GM19467 (cell line): ENCODE data around the gene ATP13A2.
"Not testable (repeated sequence)": the region's sequence is repeated elsewhere in the genome, so short reads cannot be mapped to it uniquely, and the experiment has no call there.

Experiments used
- ATAC-seq: cut with Tn5 transposase; IDR thresholded peaks from one replicate; pipeline ENCODE4 v1.9.1; 2021; ENCODE audit warnings: mild to moderate bottlenecking, moderate library complexity; ENCODE audit not compliant: unreplicated experiment

Gene ATP13A2

GRCh38 chr1:16979475-16980327 lies 32.0 kb downstream of the ATP13A2 start:
- ATAC-seq = no peak

DNA sequence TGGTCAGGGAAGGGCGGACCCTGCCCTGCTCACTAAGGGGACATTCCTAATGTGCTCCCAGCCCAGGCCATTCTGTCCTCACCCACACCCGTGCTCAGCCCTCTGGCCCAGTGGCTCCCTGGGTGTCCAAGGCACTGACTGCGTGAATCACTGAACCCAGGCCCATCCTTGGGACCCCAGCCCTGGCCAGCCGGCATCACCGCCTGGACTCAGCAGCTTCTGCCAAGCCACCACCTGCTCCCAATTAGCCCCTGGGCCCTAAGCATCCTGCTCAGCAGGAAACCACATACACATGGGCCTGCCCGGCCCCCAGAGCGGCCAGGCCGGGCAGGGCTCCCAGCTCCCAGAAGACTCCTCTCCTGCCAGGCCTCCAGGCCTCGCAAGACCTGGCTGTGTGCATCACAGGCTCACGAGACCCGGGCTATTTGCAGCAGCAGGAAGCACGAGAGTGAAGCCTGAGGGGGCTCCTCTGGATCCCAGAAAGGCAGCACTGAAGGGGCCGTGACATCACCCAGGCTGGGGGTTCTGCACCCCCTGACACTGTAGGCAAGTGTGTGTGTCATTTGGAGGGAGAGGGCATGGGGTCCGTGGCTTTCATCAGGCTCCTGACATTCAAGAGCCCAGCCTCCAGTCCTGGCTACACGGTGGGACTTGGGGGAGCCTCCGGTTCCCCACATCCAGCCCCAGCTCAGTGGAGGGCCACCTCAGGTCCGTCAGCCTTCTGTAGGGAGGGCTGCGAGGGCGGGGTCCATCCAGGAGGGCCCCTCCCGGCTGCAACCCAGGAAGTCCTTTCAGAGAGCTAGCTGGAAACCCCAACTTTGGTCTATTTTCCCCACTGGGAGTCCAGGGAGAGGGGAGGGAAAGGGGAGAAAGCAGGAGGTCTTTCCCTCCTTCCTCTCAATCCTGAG lies 32.9 kb downstream of the ATP13A2 start:
- no peak for ATAC-seq

DNA sequence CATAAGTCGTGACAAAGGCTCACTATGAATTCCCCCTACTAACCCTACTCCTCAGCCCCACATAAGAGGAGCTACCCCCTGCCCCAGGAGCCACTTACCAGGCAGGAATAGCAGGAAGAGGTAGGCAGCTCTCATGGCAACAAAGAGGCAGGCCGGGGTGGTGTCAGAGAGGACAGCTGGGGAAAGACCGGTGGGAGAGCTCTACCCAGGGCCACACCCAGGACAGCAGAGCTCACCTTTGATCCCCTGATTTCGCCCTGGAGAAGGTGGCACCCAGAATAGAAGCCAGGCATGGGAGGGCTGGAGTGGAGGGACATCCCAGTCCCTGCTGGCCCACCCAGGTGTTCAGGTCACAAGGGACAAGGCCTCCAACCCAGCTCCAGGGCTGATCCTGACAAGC lies 33.6 kb downstream of the ATP13A2 start:
- no peak for ATAC-seq

DNA sequence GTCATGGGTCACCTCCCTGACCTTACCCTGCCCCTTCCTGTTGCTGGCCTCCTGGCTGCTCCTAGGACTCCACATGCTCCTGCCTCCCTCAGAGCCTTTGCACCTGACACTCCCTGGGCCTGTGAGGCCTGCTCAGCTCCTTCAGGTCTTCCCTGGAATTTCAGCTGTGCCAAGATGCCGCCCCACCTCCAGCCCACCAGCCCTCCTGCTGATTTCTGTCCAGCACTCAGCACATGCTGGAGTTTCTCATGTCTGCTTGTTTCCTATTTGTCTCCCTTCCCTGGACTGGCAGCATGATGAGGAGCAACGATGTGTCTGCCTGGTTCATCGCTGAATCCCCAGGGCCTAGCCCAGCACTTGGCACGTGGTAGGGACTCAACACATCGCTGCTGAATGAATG lies 34.4 kb downstream of the ATP13A2 start:
- no peak for ATAC-seq

GRCh38 chr1:16976966-16977365 lies 34.8 kb downstream of the ATP13A2 start:
- ATAC-seq = no peak

DNA sequence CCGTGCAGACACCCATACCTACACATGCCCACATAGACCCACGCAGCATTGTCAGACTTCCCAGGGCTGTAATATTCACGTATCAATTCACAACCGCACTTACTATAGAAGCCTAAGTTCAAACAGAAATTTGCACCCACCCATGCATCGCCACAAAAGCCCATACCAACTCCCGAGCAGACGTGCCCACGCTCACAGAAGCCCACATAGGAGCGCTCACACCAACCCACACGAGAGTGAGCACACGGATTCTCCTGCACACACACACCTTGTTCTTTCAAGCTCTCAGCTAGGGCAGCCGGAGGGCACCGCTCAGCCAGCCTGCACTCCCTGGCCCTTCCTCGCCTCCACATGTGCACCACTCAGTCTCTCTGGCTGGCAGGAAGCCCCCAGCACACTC lies 35.9 kb downstream of the ATP13A2 start:
- no peak for ATAC-seq

- no peak for ATAC-seq
Measured at GRCh38 chr1:16975211-16975610, 36.5 kb downstream of the ATP13A2 start.

GRCh38 chr1:16973215-16973614 lies 38.5 kb downstream of the ATP13A2 start:
- no peak for ATAC-seq

DNA sequence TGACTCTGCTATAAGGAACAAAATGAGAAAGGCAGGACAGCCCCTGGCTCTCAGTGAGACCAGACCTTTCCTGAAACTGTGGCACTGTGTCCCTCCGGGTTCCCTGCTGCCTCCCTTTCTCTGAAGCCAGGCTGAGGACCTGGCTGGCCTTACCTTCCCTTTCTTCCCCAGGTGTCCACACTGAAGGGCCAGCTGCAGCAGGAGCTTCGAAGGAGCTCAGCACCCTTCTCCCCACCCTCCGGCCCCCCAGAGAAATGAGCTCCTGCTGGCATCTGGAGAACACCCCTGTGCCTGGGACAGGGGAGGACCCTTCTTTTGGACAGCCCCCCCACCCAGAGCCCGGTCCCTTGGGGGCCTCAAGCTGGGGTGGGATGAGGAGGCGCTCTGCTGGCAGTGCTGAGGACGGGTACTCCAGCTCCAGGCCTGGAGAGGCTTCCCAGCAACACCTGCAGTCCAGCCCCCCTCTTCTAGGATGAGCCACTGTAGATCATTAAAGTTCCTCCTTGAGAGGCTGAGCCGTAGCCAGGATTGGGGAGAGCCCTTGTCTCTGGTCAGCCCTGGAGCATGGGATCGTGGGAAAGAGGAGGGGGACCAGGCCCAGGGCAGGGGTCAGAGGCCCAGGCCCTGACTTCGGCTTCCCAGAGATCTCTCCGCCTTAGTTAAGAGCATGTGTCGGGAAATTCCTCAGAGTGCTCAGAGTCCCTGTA lies 39.4 kb downstream of the ATP13A2 start:
- ATAC-seq = no peak

DNA sequence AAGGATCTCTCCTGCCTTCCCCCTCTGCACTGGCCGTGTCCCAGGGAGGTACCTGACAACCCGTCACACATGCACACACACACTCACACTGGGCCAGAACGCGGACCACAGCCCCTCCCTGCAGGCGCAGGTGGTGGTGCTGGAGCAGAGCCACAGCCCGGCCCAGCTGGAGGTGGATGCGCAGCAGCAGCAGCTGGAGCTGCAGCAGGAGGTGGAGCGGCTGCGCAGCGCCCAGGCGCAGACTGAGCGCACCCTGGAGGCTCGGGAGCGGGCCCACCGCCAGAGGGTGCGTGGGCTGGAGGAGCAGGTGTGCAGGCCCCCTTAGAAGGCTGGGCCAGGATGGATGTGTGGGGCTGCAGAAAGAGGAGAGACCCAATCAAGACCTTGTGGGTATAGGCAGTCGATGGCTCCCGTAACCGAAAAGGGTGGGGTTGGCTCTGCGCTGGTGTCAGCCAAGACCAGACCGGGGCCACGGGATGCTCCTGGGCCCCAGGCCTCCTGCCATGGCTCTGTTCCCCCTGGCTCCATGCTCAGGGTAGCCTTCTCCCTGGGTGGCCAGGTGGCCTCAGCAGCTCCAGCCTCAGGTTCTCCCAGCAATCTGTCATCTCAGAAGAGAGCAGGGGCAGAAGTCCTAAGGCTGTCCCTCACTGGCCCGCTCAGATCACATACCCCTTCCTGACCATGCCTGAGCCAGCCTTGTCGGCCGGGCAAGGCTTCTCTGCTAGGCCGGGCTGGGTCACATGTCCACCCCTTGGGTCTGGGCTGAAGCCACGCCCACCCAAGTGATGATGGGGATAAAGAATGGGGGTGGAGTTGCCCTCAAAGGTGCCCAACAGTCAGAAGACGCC lies 40.2 kb downstream of the ATP13A2 start:
- ATAC-seq = no peak

GRCh38 chr1:16970132-16970910 lies 41.4 kb downstream of the ATP13A2 start:
- ATAC-seq = no peak

DNA sequence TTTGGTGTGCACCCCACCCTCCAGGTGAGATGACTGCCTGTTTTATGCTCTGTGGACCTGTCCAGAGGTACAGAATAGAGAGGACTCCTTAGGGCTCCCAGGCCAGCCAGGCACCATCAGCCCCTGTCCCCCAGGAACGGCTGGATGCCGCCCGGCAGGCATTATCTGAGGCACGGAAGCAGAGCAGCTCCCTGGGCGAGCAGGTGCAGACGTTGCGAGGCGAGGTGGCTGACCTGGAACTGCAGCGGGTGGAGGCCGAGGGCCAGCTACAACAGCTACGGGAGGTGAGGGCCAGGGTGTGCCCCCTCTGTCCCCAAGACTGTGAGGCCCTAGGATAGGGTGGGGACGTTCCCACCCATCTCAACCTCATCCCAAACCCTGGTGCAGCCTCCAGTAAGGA lies 42.1 kb downstream of the ATP13A2 start:
- no peak for ATAC-seq

DNA sequence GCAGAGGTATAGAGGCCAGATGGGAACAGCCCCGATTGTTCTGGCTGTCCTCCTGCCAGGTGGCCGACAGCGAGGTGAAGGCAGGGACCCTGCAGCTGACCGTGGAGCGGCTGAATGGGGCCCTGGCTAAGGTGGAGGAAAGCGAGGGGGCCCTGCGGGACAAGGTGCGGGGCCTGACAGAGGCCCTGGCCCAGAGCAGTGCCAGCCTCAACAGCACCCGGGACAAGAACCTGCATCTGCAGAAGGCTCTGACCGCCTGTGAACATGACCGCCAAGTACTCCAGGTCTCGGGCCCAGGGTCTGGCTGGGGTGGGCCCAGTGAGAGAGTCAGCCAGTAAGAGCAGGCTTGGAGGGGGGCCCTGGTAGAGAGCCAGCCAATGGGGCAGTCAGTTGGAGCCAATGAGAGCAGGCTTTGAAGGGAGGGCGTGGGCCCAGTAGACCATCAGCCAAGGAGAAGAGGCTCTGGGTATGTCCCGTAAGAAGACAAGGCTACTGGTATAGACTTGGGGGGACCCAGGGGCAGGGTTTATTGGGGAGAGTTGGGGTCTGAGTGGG lies 42.6 kb downstream of the ATP13A2 start:
- no peak for ATAC-seq

DNA sequence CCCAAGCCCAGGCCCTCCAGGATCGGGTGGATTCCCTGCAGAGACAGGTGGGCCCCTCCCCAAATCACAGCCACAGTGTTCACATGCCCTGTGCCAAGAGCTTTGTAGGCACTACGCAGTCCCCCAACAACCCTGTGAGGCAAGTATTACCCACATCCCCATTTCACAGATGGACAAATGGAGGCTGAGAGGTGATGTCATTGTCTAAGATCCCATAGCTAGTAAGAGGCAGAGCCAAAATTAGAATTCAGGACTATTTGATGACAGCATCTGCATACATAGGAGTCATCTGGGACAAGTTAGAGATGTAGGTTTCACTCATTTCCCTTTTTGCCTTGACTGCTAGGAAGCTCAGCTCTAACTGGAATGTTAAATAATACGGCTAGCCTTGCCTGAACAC lies 43.4 kb downstream of the ATP13A2 start:
- ATAC-seq = no peak

DNA sequence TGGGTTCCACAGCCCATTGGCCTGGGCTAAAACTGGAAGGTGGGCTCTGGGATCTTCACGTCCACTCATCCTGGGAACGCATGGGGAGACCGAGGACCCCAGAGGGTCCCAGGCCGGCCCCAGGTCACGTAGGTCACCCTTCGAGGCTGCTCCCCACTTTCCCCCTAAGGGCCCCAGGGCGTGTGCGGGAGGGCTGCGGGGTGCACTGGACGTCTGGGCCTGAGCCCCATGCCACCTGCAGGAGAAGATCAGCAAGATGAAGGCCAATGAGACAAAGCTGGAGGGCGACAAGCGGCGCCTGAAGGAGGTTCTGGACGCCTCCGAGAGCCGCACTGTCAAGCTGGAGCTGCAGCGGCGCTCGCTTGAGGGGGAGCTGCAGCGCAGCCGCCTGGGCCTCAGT lies 43.8 kb downstream of the ATP13A2 start:
- no peak for ATAC-seq

DNA sequence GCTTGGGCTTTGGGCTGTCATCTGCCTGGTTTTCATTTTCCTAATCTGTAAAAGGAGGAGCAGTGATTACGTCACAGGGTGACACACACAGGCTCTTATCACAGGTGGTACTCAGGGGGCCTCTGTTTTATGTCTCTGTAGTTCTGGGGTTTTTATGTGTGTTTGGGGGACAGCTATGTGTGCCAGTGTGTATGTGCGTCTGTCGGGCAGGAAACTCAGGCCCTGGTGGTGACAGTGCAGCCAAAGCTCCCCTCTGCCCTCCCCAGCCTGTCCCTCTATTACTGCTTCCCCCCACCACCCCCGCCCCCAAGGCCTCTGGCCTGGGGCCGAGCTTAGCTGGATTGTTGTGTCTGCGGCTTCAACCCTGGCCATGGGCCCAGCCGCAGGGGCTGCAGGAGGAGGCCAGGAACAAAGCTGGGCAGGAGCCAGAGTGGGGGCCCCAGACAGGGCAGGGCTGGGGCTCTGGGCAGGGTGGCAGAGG lies 44.6 kb downstream of the ATP13A2 start:
- ATAC-seq = no peak

- no peak for ATAC-seq
Measured at GRCh38 chr1:16966282-16966681, 45.4 kb downstream of the ATP13A2 start.

DNA sequence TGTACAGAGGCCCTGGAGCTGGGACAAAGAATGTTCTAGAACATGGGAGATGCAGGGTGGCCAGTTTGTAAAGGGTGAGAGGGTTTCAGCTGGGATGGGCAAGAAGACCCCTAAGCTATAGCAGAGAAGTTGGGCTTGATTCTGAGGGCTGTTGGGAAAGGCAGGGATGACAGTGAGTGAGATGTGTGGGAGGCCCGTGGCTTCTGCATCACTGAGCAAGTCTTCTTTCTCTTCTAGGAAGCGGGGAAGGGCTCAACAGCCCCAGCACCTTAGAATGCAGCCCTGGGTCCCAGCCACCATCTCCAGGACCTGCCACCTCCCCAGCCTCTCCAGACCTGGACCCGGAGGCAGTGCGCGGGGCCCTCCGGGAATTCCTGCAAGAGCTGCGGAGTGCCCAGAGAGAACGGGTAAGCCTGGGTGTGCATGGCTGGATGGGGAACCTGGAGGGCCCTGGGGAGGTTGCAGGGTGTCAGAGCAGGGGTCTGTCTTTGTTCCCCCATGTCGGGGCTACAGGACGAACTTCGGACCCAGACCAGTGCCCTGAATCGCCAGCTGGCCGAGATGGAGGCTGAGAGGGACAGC lies 46.2 kb downstream of the ATP13A2 start:
- no peak for ATAC-seq

DNA sequence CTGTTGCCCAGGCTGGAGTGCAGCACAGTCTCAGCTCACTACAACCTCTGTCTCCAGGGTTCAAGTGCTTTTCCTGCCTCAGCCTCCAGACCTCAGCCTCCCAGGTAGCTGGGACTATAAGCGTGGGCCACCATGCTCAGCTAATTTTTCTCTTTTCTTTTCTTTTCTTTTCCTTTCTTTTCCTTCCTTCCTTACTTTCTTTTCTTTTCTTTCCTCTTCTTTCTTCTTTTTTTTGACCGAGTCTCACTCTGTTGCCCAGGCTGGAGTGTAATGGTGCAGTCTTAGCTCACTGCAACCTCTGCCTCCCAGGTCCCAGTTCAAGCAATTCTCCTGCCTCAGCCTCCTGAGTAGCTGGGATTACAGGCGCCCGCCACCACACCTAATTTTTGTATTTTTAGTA lies 47.6 kb downstream of the ATP13A2 start:
- ATAC-seq = not testable (repeated sequence)
